ENCODE data around the gene PITPNM3.

- TF ChIP-seq CTCF (IDR thresholded peaks at IDR 0.05; ENCODE audit: poor library complexity, severe bottlenecking): no peak
- TF ChIP-seq EP300 (conservative IDR thresholded peaks at IDR 0.05; ENCODE audit: poor library complexity, severe bottlenecking): no peak
- TF ChIP-seq RAD21 (conservative IDR thresholded peaks at IDR 0.05): no peak
- no peak for TF ChIP-seq EZH2 (IDR thresholded peaks at IDR 0.05; ENCODE audit: borderline replicate concordance, insufficient read depth, low read length, poor library complexity, severe bottlenecking)
- TF ChIP-seq POLR2AphosphoS5 (IDR thresholded peaks at IDR 0.05): no peak
- TF ChIP-seq TAF1 (IDR thresholded peaks at IDR 0.05; ENCODE audit: low read depth): no peak
- TF ChIP-seq MXI1 (conservative IDR thresholded peaks at IDR 0.05; ENCODE audit: poor library complexity, severe bottlenecking): no peak
These were observed 13.8 kb downstream of the PITPNM3 start for GRCh38 chr17:6542577-6542976.
